Urinary bladder (tissue), 4 donors: ENCODE results near the gene AFAP1L1. TPM values are rescaled to one million over a fixed set of nuclear protein-coding genes. Genes with fewer than 3 reads are reported as not detected.
A peak's percentile ranks its signal among the peaks of the same experiment; 100 is the strongest.

Experiments
- DNase-seq: peaks from one replicate; pipeline ENCODE4 v3.0.0-alpha.2; 2015; ENCODE audit errors: extremely low spot score
- H3K27ac ChIP-seq: one replicate; pipeline ENCODE4 v1.5.1; 2013; ENCODE audit warnings: low read depth, mild to moderate bottlenecking, moderate library complexity
- H3K36me3 ChIP-seq: one replicate; pipeline ENCODE4 v1.6.1; 2013; ENCODE audit warnings: mild to moderate bottlenecking, moderate library complexity; ENCODE audit not compliant: insufficient read depth
- H3K4me1 ChIP-seq: one replicate; pipeline ENCODE4 v1.6.1; 2013; ENCODE audit warnings: mild to moderate bottlenecking, moderate library complexity; ENCODE audit not compliant: insufficient read depth
- H3K4me3 ChIP-seq: one replicate; pipeline ENCODE4 v1.5.1; 2013; ENCODE audit warnings: low read depth, low read length
- WGBS: extraction: QIAGEN DNeasy Blood & Tissue Kit; methylation state at CpG from one replicate; pipeline ENCODE4 v1.1.7; 2013; 5-methylcytosine and 5-hydroxymethylcytosine counted together
- polyA plus RNA-seq: library from polyadenylated mRNA; stranded (reverse); fragments of 200-250 nt; gene quantifications from one replicate; pipeline ENCODE4 v1.2.3, GENCODE V29; 2013
- total RNA-seq: library from RNA; depleted of rRNA; stranded (reverse); fragments of >200 nt; gene quantifications from one replicate; pipeline ENCODE4 v1.2.3, GENCODE V29; 2014
- donor health status: healthy with polysubstance abuse.
- donor health status: healthy.

The AFAP1L1 gene
- total and polyA plus RNA-seq, 2 donors, result 6.3 to 27.9 TPM

GRCh38 chr5:149344151-149344550 is 72.5 kb downstream of the AFAP1L1 start:
- WGBS, result 87% methylated on average over 2 of the region's 2 CpGs
- Histone ChIP-seq H3K36me3 (peaks cover 2% of the 10 kb centered on the region), H3K27ac (no peak overlapping the region), H3K4me1 (no peaks in the 10 kb centered on the region), H3K4me3 (no peak overlapping the region)
- DNase-seq, result no peak

DNA sequence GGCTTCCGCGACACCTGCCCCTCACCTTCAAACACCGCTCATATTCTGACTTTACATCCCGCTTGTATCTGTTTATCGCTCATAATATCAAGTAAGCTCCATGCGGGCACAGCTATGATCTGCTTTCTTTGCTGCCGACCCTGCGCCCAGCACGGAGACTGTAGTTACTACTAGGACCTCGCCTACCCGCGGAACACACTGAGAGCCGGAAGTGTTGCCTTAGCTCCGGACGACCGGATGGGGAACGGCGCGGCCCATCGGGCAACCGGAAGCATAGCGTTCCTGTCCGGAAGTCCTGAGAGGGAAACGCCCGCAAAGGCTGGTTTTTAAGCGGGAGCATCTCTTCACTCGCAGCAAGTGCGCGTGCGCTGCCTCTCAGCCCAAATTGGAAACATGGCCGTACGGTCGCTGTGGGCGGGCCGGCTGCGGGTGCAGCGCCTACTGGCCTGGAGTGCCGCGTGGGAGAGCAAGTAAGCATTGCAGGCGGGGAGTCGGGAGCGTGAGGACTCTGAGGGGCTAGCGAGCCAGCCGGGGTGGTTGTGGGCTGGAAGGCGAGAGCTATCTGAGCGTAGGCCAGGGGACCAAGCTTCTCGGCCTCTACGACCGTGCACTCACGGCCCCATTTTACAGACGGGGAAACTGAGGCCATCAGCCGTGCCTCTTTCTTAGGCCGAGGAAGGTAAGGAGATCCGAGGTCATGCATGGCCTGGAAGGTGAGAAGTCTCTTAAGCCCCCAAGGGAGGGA is 73.7 kb downstream of the AFAP1L1 start, which contains the start of gene GRPEL2:
Gene GRPEL2, plus strand, starts transcription at position 353 of the 745 bp plus-strand sequence. Its CDS starts 41 bp downstream, at position 394.
- peak within 1 kb of the TSS; percentile 80 for H3K27ac ChIP-seq
- H3K4me1 ChIP-seq, result no peaks in the 10 kb centered on the region
- DNase-seq, result peak; percentile 94
- under 1% methylated on average over 54 of the region's 54 CpGs for WGBS
- peaks cover 4% of the 10 kb centered on the region for H3K36me3 ChIP-seq
- peak within 1 kb of the TSS; percentile 78 for H3K4me3 ChIP-seq

DNA sequence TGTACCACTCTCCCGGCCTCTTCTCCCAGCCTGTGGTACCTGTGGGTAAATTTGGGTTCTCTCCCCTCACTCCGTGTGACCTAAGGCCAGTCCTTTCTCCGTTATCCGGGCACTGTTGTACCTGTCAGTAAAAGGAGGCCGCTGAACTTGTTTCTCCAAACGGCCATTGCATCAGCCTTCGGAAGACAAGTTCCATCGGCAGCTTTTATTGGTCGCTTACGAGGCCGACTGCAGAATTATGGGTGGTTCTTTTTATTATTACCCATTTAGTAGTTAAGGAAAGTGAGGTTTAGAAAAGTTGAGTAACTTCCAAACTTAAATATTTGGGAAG is 74.2 kb downstream of the AFAP1L1 start:
- Histone ChIP-seq H3K27ac (peak overlapping the region; percentile 80), H3K4me1 (no peaks in the 10 kb centered on the region), H3K4me3 (peak overlapping the region; percentile 78), H3K36me3 (peaks cover 6% of the 10 kb centered on the region)
- under 1% methylated on average over 11 of the region's 11 CpGs for WGBS
- no peak for DNase-seq

- Histone ChIP-seq H3K27ac (no peak overlapping the region), H3K4me1 (no peaks in the 10 kb centered on the region), H3K36me3 (peaks cover 6% of the 10 kb centered on the region), H3K4me3 (no peak overlapping the region)
- DNase-seq, result no peak
- WGBS, result 73% methylated on average over 1 of the region's 1 CpG
Measured at GRCh38 chr5:149348518-149348917, 76.9 kb downstream of the AFAP1L1 start.

- WGBS, result 88% methylated on average over 4 of the region's 4 CpGs
- Histone ChIP-seq H3K4me1 (no peaks in the 10 kb centered on the region), H3K4me3 (no peak overlapping the region), H3K27ac (no peak overlapping the region), H3K36me3 (peaks cover 6% of the 10 kb centered on the region)
- no peak for DNase-seq
Measured at GRCh38 chr5:149349382-149349781, 77.7 kb downstream of the AFAP1L1 start.

- Histone ChIP-seq H3K36me3 (peaks cover 6% of the 10 kb centered on the region), H3K4me1 (no peaks in the 10 kb centered on the region), H3K4me3 (no peak overlapping the region), H3K27ac (no peak overlapping the region)
- DNase-seq, result no peak
- WGBS, result 87% methylated on average over 4 of the region's 4 CpGs
Measured at GRCh38 chr5:149352169-149352568, 80.5 kb downstream of the AFAP1L1 start.

- H3K4me1 ChIP-seq, result no peaks in the 10 kb centered on the region
- peaks cover 6% of the 10 kb centered on the region for H3K36me3 ChIP-seq
- H3K4me3 ChIP-seq, result no peak overlapping the region
- 95% methylated on average over 2 of the region's 2 CpGs for WGBS
- DNase-seq, result no peak
- H3K27ac ChIP-seq, result no peak overlapping the region
Measured at GRCh38 chr5:149353911-149354310, 82.3 kb downstream of the AFAP1L1 start.

GRCh38 chr5:149355688-149356087 is 84.0 kb downstream of the AFAP1L1 start:
- H3K4me1 ChIP-seq, result no peaks in the 10 kb centered on the region
- no peak overlapping the region for H3K27ac ChIP-seq
- peaks cover under 1% of the 10 kb centered on the region for H3K36me3 ChIP-seq
- H3K4me3 ChIP-seq, result no peak overlapping the region
- no peak for DNase-seq
- WGBS, result 95% methylated on average over 1 of the region's 1 CpG

DNA sequence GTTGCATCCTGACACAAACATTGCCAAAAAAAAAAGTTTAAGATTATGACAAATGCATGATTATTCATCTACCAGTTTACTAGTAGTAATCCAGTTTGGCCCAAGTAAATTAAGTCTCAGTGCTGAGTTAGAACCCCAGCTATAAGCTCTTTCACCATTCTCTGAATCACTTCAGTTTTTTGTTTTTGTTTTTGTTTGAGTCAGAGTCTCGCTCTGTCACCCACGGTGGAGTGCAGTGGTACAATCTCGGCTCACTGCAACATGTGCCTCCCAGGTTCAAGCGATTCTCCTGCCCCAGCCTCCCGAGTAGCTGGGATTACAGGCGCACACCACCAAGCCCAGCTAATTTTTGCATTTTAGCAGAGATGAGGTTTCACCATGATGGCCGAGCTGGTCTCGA is 84.7 kb downstream of the AFAP1L1 start:
- DNase-seq, result no peak
- H3K36me3 ChIP-seq, result no peaks in the 10 kb centered on the region
- WGBS, result 96% methylated on average over 8 of the region's 8 CpGs

GRCh38 chr5:149357370-149358293 is 86.0 kb downstream of the AFAP1L1 start, which contains the start of gene PCYOX1L:
Gene PCYOX1L (plus strand): TSS chr5:149358046. CDS start chr5:149358069, 23 bp downstream.
- H3K4me1 ChIP-seq, result no peaks in the 10 kb centered on the region
- 2% methylated on average over 61 of the region's 61 CpGs for WGBS
- H3K4me3 ChIP-seq, result peak within 1 kb of the TSS; percentile 63
- DNase-seq, result peak; percentile 91
- H3K36me3 ChIP-seq, result no peaks in the 10 kb centered on the region
- H3K27ac ChIP-seq, result no peak within 1 kb of the TSS

More for the DNA sequence above, 84.7 kb downstream of the AFAP1L1 start:
- Histone ChIP-seq H3K4me3 (no peak overlapping the region), H3K27ac (no peak overlapping the region), H3K4me1 (no peaks in the 10 kb centered on the region)

- Histone ChIP-seq H3K4me1 (no peaks in the 10 kb centered on the region), H3K27ac (no peak overlapping the region), H3K36me3 (no peaks in the 10 kb centered on the region), H3K4me3 (peak overlapping the region; percentile 63)
- WGBS, result 2% methylated on average over 18 of the region's 18 CpGs
- DNase-seq, result no peak
Measured at GRCh38 chr5:149358294-149358651, 86.6 kb downstream of the AFAP1L1 start.

DNA sequence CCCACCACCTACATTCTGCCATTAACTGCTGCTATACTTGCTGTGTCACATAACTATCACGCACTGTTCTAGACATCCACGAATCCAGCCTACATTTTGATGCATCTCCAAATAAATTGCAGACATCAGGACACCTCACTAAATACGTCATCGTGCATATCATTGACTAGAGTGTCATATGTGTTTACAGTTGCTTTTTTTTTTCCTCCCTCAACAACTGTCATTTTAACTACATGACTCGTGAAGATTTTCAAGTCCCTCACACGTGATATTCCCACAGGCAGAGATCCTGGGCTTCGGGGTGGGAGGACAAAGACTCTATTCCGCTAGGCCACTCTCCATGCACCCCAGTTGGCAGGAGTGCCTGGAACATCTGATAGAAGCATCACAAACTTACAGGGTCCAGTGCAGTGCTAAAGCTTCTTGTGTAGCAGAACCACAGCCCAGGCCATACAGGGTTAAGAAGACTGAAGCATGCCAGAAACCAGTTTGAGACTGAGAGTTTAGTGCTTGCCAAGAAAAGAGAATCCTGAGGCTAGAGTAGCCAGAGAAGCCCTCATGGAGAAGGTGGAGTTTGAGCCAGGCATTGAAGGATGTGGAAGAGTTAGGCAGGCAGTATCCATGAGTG is 87.3 kb downstream of the AFAP1L1 start:
- WGBS, result 83% methylated on average over 8 of the region's 8 CpGs
- no peak for DNase-seq
- Histone ChIP-seq H3K27ac (no peak overlapping the region), H3K4me3 (no peak overlapping the region), H3K36me3 (no peaks in the 10 kb centered on the region), H3K4me1 (no peaks in the 10 kb centered on the region)

DNA sequence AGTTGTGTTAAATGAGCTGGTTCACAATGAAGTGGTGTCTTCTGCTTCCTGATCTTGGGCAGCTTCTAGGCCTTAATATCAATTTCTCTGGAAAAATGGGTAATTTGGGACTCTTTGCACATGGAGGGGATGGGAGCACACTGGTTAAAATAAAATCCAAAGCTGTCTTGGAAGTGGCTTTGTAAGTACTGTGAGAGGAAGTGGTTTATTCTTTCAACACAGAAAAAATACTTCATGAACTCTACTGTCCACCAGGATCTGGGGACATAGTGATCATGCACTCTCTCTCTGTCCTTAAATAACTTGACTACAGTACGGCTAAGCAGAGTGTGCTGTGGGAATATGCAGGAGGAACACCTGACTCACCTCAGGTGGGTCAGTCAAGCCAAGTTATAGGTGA is 88.6 kb downstream of the AFAP1L1 start:
- no peak for DNase-seq
- WGBS, result 90% methylated on average over 1 of the region's 1 CpG
- no peaks in the 10 kb centered on the region for H3K36me3 ChIP-seq
- no peak overlapping the region for H3K27ac ChIP-seq
- H3K4me1 ChIP-seq, result no peaks in the 10 kb centered on the region
- H3K4me3 ChIP-seq, result no peak overlapping the region
